Testis (tissue), 2 donors: Measurements from ENCODE around the gene SLC15A4.

Source experiments
- CTCF ChIP-seq, 3 experiments: fragments of 450-650 bp in 2 of 3; fragments of 200-600 bp in 1 of 3; sonication (generic) in 1 of 3; IDR thresholded peaks; one replicate each; pipeline ENCODE4 v1.5.1; 2016 to 2019; ENCODE audit warnings: antibody characterized with exemption in 3 of 3, mild to moderate bottlenecking in 2 of 3, moderate library complexity in 1 of 3
- POLR2A ChIP-seq: fragments of 450-650 bp; IDR thresholded peaks from one replicate; pipeline ENCODE4 v1.6.1; 2017; ENCODE audit warnings: antibody characterized with exemption, mild to moderate bottlenecking, moderate library complexity

- TF ChIP-seq CTCF (IDR thresholded peaks at IDR 0.05) (no peak), POLR2A (no peak)
Measured at GRCh38 chr12:128795530-128796361, 28.0 kb downstream of the SLC15A4 start.
